IPS-18c (cell line): ENCODE results near the gene FSTL4.

ENCODE experiments used
- H3K4me3 ChIP-seq: 2 replicates; pipeline ENCODE4 v1.7.0; 2013; ENCODE audit warnings: low read depth, mild to moderate bottlenecking, low read length, moderate library complexity; ENCODE audit not compliant: insufficient read depth
- H3K9me3 ChIP-seq: one replicate; pipeline ENCODE4 v1.6.1; 2013; ENCODE audit warnings: mild to moderate bottlenecking, low read length, moderate library complexity; ENCODE audit not compliant: control insufficient read depth, insufficient read depth

The FSTL4 gene

GRCh38 chr5:133368916-133369783 is 243.2 kb downstream of the FSTL4 start:
- Histone ChIP-seq H3K9me3 (peaks cover 3% of the 10 kb centered on the region), H3K4me3 (no peak overlapping the region)

GRCh38 chr5:133367984-133368383 is 244.4 kb downstream of the FSTL4 start:
- Histone ChIP-seq H3K9me3 (no peaks in the 10 kb centered on the region), H3K4me3 (no peak overlapping the region)

DNA sequence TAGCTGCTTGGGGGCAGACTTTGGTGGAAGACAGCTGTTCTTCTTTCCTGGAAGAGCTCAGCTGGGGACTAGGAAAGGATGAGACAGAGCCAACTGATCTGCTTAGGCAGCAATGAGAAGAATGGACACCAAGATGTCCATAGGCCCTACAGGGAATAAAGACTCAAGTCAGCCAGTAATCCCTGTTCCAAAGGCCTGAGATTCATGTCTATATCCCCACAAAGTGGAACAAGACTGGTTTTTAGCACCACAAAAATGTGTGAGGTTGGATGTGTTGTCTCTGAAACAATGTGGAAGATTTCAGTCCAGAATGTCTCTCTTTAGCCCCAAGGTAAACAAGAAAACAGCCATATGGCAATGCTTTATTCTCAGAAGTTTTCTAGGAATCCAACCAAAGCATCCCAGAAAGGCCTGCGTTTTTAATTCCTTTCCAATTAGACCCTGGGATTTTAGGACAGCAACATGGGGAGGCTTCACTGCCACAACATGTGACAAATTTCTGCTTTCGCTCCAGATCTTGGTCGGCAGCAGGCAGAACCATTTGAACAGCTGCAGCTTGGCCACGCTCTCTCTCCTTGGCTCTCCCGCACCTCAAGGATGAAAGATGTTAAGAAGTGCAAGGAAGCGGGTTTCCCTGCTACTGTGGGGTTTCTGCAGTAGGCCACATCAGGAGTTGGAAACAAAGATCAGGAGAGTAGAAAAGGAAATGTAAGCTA is 245.1 kb downstream of the FSTL4 start:
- H3K4me3 ChIP-seq: no peak overlapping the region
- no peaks in the 10 kb centered on the region for H3K9me3 ChIP-seq

- Histone ChIP-seq H3K4me3 (no peak overlapping the region), H3K9me3 (no peaks in the 10 kb centered on the region)
Measured at GRCh38 chr5:133366438-133366837, 245.9 kb downstream of the FSTL4 start.

DNA sequence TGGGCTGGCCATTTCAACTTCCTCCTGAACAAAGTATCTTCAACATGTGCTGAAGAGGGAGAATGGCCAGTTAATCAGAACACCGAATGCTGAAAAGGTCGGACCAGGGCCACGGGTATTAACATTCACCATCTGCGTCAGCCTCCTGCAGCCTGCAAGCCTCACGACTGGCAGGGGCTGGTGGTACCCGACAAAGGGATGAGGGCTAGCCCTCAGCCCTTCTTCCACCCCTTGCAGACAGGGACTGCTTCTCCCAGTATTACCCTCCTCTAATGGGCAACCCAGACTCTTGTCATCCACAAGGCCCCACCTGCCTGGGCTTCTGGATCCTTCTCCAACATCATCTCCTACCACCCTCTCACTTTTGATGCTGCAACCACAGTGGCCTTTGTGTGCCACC is 246.6 kb downstream of the FSTL4 start:
- H3K4me3 ChIP-seq: no peak overlapping the region
- H3K9me3 ChIP-seq: no peaks in the 10 kb centered on the region

GRCh38 chr5:133364936-133365707 is 247.2 kb downstream of the FSTL4 start:
- H3K9me3 ChIP-seq: no peaks in the 10 kb centered on the region
- H3K4me3 ChIP-seq: no peak overlapping the region

- Histone ChIP-seq H3K4me3 (no peak overlapping the region), H3K9me3 (no peaks in the 10 kb centered on the region)
Measured at GRCh38 chr5:133363807-133364587, 248.3 kb downstream of the FSTL4 start.

- H3K4me3 ChIP-seq: no peak overlapping the region
- no peaks in the 10 kb centered on the region for H3K9me3 ChIP-seq
Measured at GRCh38 chr5:133362438-133362837, 249.9 kb downstream of the FSTL4 start.

DNA sequence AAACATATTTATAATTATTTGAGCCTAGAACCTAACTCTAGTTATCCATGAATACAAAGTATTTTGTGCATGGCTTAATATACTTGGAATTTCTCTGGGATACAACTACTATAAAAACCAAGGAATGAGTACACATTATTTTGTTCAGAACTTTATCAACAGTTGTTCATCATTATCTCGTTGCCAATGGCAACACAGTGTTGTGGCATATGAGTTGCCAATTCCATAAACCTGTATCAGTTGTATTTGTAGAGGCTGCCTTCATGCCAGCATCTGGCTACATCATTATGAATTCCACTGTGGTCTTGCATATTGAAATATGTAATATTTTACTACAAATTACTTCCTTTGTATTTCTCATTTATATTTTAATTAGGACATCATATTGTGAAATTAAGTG is 250.4 kb downstream of the FSTL4 start:
- Histone ChIP-seq H3K4me3 (no peak overlapping the region), H3K9me3 (no peaks in the 10 kb centered on the region)

DNA sequence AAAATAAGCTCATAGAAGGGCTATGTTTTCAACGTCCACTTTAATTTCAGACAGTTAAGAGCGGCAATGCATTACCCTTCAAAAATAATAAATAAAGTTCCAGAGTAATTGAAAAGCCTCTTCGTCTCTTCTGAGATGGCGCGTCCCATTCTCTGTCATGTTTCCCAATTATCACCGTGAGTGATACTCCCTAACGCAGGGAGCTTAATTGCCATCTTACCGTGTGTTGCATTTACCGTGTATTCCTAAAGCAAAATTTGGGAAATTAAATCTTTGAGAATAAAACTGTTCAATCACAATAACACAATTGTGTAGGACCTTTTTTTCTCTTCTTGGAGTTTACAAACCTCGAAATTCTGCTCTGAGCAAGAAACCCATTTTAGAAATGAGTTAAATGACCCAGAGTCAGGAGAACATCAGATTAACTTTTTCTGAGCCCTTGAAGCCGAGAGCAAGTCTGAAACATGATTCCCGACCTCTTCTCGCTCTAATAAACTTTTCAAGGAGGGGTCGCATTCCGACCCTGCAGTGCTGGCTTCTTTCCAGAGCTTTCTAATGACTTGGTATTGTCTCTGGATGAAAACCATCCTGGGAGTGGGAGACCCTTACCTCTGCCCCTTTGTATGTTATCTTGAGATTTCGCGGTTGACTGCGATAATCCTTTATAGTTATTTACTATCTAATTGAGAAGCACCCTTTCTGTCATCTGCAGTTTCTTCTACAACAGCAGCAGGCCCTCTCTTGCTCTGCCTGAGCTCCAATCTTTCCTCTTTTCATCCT is 251.5 kb downstream of the FSTL4 start:
- H3K4me3 ChIP-seq: no peak overlapping the region
- no peaks in the 10 kb centered on the region for H3K9me3 ChIP-seq

DNA sequence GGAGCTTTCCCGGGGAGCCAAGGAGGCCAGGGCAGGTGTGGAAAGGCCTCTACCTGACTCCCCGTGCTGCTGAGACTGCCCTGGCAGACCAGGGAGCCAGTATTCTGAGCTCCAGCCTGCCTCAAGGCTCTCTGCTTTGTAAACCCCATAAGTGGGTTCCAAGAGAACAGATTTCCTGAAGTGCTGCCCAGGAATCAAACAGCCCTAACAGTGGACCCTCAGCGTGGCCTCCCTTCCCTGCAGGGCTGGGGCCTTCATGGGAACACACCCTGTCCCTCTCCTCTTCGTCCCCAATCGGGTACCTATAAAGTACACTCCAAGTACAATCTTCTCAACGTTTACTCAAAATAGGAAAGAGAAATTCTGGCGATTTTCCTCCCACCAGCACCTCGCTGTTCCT is 252.5 kb downstream of the FSTL4 start:
- Histone ChIP-seq H3K9me3 (no peaks in the 10 kb centered on the region), H3K4me3 (no peak overlapping the region)

DNA sequence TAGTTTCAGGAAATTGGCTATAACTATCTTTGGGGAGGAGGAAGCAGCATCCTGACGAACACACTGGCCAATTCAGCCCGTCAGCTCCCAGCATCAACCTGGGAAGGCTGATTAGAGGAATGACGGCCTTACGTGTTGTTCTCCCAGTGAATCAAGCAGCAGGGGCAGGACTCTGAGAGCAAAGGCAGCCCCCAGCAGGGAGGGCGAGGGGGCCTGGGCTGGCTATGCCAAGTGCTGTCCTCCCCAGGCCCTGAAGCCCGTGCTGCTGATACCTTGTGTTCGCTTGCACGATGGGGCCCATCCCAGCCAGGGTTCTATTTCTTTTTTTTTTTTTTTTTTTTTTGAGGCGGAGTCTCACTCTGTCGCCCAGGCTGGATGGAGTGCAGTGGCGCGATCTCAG is 254.1 kb downstream of the FSTL4 start:
- Histone ChIP-seq H3K4me3 (no peak overlapping the region), H3K9me3 (no peaks in the 10 kb centered on the region)

GRCh38 chr5:133357758-133358157 is 254.6 kb downstream of the FSTL4 start:
- Histone ChIP-seq H3K4me3 (no peak overlapping the region), H3K9me3 (no peaks in the 10 kb centered on the region)

- Histone ChIP-seq H3K4me3 (no peak overlapping the region), H3K9me3 (no peaks in the 10 kb centered on the region)
Measured at GRCh38 chr5:133356984-133357421, 255.3 kb downstream of the FSTL4 start.

- Histone ChIP-seq H3K4me3 (no peak overlapping the region), H3K9me3 (no peaks in the 10 kb centered on the region)
Measured at GRCh38 chr5:133356396-133356983, 255.9 kb downstream of the FSTL4 start.
